SU-DHL-6 (cell line): ENCODE data around the gene DCTN2.

Experiments
- H2AFZ ChIP-seq: fragments of 200-600 bp; sonication (generic); 2 replicates; pipeline ENCODE4 v1.6.1; 2014; ENCODE audit warnings: low read depth, mild to moderate bottlenecking, moderate library complexity, mixed read lengths, antibody characterized with exemption, low read length; ENCODE audit not compliant: severe bottlenecking
- H3F3A ChIP-seq: fragments of 200-600 bp; shearing (Covaris generic); 2 replicates; pipeline ENCODE4 v1.6.0; 2016; ENCODE audit warnings: antibody characterized with exemption, mild to moderate bottlenecking; ENCODE audit not compliant: insufficient read depth
- H3K27ac ChIP-seq: fragments of 200-600 bp; sonication (generic); 2 replicates; pipeline ENCODE4 v1.5.1; 2016; ENCODE audit warnings: low read depth, mild to moderate bottlenecking, low read length, moderate library complexity, mixed read lengths
- H3K27me3 ChIP-seq: fragments of 200-600 bp; sonication (generic), shearing (Covaris generic); 2 replicates; pipeline ENCODE4 v1.6.0; 2014; ENCODE audit warnings: mild to moderate bottlenecking, low read length
- H3K36me3 ChIP-seq: fragments of 200-600 bp; sonication (generic); 2 replicates; pipeline ENCODE4 v1.6.1; 2014; ENCODE audit warnings: mild to moderate bottlenecking, low read length, mixed read lengths
- H3K4me2 ChIP-seq: fragments of 300-600, 200-600 bp; shearing (Covaris generic), sonication (generic); 2 replicates; pipeline ENCODE4 v1.6.0; 2014; ENCODE audit warnings: low read length, low read depth, mild to moderate bottlenecking; ENCODE audit not compliant: poor library complexity, severe bottlenecking
- H3K4me3 ChIP-seq: fragments of 200-600 bp; sonication (generic); 2 replicates; pipeline ENCODE4 v1.5.1; 2014; ENCODE audit warnings: antibody characterized with exemption, low read length, mild to moderate bottlenecking, mixed read lengths; ENCODE audit not compliant: insufficient read depth, poor library complexity, severe bottlenecking
- H3K79me2 ChIP-seq: fragments of 200-600 bp; sonication (generic); 2 replicates; pipeline ENCODE4 v1.6.1; 2014; ENCODE audit warnings: mild to moderate bottlenecking, low read length, moderate library complexity; ENCODE audit not compliant: insufficient read depth
- H3K9ac ChIP-seq: fragments of 200-600 bp; sonication (generic); 2 replicates; pipeline ENCODE4 v1.7.0; 2014; ENCODE audit warnings: mild to moderate bottlenecking, low read length
- H3K9me2 ChIP-seq: fragments of 200-600 bp; sonication (generic); replicated peaks from 2 replicates; pipeline ENCODE4 v1.6.1; 2014; ENCODE audit warnings: low read length; ENCODE audit not compliant: insufficient read depth
- H3K9me3 ChIP-seq: fragments of 200-600 bp; sonication (generic); 2 replicates; pipeline ENCODE4 v1.6.1; 2014; ENCODE audit warnings: low read length, mixed read lengths; ENCODE audit not compliant: insufficient read depth
- H4K20me1 ChIP-seq: fragments of 200-600 bp; sonication (generic); 2 replicates; pipeline ENCODE4 v1.6.1; 2014; ENCODE audit warnings: low read depth, mild to moderate bottlenecking, antibody characterized with exemption, low read length, moderate library complexity, mixed read lengths
- CTCF ChIP-seq: fragments of 200-600 bp; sonication (generic); IDR thresholded peaks from one replicate; pipeline ENCODE4 v1.5.1; 2017; ENCODE audit warnings: antibody characterized with exemption, mild to moderate bottlenecking, low read length, moderate library complexity; ENCODE audit not compliant: insufficient read depth, poor library complexity, severe bottlenecking
- EZH2phosphoT487 ChIP-seq: fragments of 200-600 bp; sonication (generic), shearing (Covaris generic); conservative IDR thresholded peaks from 2 replicates; pipeline ENCODE4 v1.6.1; 2018; ENCODE audit warnings: mild to moderate bottlenecking, antibody characterized with exemption, low read length, moderate library complexity, mixed read lengths

Gene DCTN2

DNA sequence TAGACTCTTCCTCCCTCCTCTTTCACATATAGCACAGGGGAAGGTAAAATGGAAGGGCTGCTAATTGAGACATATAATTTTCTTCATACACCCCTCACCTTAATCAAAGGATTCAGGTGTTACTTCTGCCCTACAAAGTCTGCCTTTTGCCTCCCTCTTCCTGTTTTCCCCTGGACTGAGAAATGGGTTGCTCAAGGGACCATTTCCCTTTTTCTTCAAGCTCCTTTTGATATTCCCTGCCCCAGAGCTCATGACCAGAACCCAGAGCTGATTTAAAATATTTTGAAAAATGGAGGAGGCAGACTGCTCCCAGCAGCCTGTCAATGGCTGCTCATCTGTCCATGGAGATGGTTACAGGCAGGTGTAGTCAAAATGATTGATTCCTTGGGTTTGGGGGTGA, 37.7 kb upstream of the DCTN2 start:
- H3K27me3 ChIP-seq, result no peaks in the 10 kb centered on the region
- H3K9me3 ChIP-seq, result no peaks in the 10 kb centered on the region

GRCh38 chr12:57584050-57584449, 37.1 kb upstream of the DCTN2 start:
- no peaks in the 10 kb centered on the region for H3K27me3 ChIP-seq
- no peaks in the 10 kb centered on the region for H3K36me3 ChIP-seq
- TF ChIP-seq CTCF, result no peak
- TF ChIP-seq EZH2phosphoT487, result no peak
- no peaks in the 10 kb centered on the region for H3K9me3 ChIP-seq
- H3K9me2 ChIP-seq, result no peaks in the 10 kb centered on the region
- no peak overlapping the region for H3K4me2 ChIP-seq
- H3K79me2 ChIP-seq, result no peaks in the 10 kb centered on the region
- no peaks in the 10 kb centered on the region for H4K20me1 ChIP-seq
- no peaks in the 10 kb centered on the region for H3F3A ChIP-seq
- H3K9ac ChIP-seq, result no peak overlapping the region
- no peak overlapping the region for H3K27ac ChIP-seq
- H3K4me3 ChIP-seq, result no peak overlapping the region
- no peak overlapping the region for H2AFZ ChIP-seq

More for the DNA sequence above, 37.7 kb upstream of the DCTN2 start:
- Histone ChIP-seq H4K20me1 (no peaks in the 10 kb centered on the region), H2AFZ (no peak overlapping the region), H3F3A (no peaks in the 10 kb centered on the region), H3K9me2 (no peaks in the 10 kb centered on the region), H3K27ac (no peak overlapping the region), H3K36me3 (no peaks in the 10 kb centered on the region), H3K4me3 (no peak overlapping the region), H3K4me2 (no peak overlapping the region), H3K79me2 (no peaks in the 10 kb centered on the region), H3K9ac (no peak overlapping the region)
- TF ChIP-seq EZH2phosphoT487 (no peak), CTCF (no peak)

DNA sequence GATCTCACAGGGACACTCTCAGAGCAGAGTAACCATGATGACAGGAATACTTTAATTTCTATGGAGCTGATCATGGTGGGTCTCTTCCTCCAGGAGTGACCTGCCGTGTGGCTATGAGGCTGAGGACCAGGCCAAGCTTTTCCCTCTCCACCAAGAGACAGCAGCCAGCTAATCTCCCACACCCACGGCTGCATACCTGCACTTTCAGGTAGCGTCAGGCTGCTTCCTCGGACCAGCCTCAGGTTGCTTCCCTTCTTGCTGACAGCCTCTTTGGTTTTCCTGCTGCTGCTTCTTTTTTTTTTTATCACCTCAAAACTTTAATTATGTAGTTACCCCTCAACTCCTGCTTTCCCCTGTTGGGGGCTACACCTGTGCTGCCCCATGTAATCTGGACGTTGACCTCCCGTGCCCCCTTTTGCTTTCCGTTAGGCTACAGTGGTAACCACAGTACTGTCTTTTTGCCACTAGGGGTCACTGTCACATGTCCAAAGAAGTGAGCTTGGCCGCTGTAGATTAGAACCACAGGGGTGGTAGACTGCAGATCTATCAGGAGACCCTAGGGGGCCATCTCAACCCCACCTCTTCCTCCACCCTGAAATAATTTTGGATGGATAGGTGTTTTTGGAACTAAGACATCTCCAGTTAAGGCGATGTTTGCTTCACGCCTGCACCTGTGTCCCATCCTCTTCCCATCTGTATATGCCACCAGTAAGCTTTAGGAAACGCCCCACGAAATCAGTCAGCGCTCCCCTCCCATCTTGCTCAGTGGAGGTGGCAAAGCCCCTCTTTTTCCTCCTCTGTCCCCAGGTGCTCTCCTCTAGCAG, 36.2 kb upstream of the DCTN2 start:
- H4K20me1 ChIP-seq, result no peaks in the 10 kb centered on the region
- no peak overlapping the region for H3K4me3 ChIP-seq
- no peak overlapping the region for H3K4me2 ChIP-seq
- no peaks in the 10 kb centered on the region for H3K27me3 ChIP-seq
- no peaks in the 10 kb centered on the region for H3K9me3 ChIP-seq
- no peaks in the 10 kb centered on the region for H3K79me2 ChIP-seq
- no peaks in the 10 kb centered on the region for H3K36me3 ChIP-seq
- TF ChIP-seq EZH2phosphoT487, result no peak
- peak; percentile 98 for TF ChIP-seq CTCF
- no peak overlapping the region for H2AFZ ChIP-seq
- no peak overlapping the region for H3K9ac ChIP-seq
- no peaks in the 10 kb centered on the region for H3F3A ChIP-seq
- no peak overlapping the region for H3K27ac ChIP-seq
- no peaks in the 10 kb centered on the region for H3K9me2 ChIP-seq
